Renal pelvis (tissue), 4 donors: ENCODE data around the gene CHPT1. TPM values are rescaled to one million over a fixed set of nuclear protein-coding genes. Genes with fewer than 3 reads are reported as not detected.
"Not testable (repeated sequence)": the region's sequence is repeated elsewhere in the genome, so short reads cannot be mapped to it uniquely, and the experiment has no call there.

Experiments
- DNase-seq: peaks from one replicate; pipeline ENCODE4 v3.0.0-alpha.2; 2013
- polyA plus RNA-seq, 3 donors: library from polyadenylated mRNA; unstranded; fragments of 120-200 nt; gene quantifications; one replicate each; pipeline ENCODE4 v1.2.1, GENCODE V29; 2013; ENCODE audit not compliant: insufficient read length in 3 of 3

Gene CHPT1
- polyA plus RNA-seq, 3 donors = 33.1 to 43.0 (median 42.8) TPM

DNA sequence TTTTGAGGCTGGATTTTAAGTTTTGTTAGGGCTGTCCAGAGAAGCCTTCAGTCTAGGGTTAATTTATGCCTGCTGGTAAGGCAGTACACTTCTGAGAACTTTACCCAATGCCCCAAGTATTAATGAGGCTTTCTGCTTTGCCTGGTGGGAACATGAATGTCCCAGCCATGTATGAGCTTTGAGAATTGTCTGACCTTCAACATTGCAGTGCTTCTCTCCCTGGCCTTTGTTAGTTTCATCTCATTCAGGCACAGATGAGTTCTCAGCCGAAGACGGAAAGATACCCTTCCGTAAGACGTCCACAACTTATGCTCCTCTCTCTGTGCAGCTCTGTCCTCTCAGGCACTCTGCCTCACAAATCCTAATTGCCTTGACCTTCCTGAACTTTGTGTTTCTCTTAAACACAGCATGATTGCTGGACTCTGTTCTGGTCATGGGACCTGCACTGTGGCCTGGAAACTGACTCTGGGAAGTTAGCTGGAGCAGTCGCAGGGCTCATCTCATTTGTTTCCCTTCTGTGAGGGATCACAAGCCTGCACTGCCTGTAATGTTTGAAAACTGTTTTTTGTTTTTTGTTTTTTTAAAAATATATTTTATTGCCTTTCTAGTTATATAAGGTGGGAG lies 15.7 kb downstream of the CHPT1 start:
- peak; percentile 39 for DNase-seq

- no peak for DNase-seq
Measured at GRCh38 chr12:101713930-101714329, 16.5 kb downstream of the CHPT1 start.

DNA sequence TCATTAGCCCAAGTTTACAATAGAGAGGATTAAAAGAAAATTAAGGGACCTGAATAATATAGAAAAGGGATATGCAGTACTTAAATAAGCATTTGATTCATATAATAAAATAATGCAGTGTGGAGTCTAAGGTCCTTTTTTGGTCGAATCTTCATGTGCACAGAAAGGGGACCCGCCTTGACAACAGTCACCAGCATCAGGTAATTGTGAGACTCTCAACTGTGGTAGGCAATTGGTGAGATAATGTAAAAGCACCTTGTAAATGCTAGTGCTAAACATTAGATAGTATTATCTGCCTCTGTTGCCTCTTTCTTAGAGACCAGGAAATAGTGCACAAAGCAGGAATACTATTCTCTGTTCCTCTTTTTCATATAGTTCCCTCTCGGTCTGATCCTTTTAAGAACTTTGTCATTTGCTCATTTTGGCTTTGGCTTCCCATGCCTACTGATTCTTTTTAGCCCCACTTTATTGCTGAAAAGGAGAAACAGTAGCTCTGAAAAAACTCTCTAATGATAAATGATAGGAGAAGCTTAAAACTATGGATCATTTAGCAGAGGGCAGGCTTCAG lies 17.5 kb downstream of the CHPT1 start:
- no peak for DNase-seq

- DNase-seq = no peak
Measured at GRCh38 chr12:101719566-101719965, 22.1 kb downstream of the CHPT1 start.

GRCh38 chr12:101720118-101720517 lies 22.7 kb downstream of the CHPT1 start:
- DNase-seq = no peak

DNA sequence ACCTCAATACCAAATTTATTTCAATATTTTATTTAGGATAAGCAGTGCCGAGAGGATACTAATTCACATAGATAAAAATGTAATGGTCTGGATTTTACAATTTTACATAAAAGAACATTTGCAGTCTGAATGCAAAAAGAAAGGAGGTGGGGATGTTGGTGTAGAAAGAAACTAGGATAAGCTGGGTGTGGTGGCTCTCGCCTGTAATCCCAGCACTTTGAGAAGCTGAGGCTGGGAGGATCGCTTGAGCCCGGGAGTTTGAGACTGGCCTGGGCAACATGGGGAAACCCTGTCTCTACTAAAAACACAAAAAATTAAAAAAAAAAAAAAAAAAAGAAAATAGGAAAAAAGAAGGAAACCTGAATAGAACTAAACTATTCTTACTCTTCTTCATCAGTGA lies 25.0 kb downstream of the CHPT1 start:
- no peak for DNase-seq

GRCh38 chr12:101727098-101727497 lies 29.7 kb downstream of the CHPT1 start:
- DNase-seq = no peak

GRCh38 chr12:101729842-101730241 lies 32.4 kb downstream of the CHPT1 start:
- no peak for DNase-seq

GRCh38 chr12:101732318-101732717 lies 34.9 kb downstream of the CHPT1 start:
- DNase-seq = no peak

DNA sequence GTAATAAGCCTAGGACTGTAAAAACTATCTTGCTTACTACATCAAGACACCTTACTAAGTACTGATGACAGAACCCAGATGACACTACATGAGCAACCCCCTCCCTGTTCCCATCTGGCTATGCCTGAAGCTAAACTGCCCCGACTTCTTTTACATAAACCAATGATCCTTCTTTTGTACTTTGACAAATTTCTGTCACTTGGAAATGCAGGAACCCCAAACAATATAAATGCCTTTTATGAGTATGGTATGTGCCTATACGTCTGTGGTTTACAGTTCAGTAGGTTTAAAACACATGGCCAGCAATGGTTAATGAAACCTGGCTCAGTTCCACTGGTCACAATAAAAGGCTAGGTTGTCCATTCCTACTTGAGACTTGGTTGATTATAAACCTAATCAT lies 35.7 kb downstream of the CHPT1 start:
- no peak for DNase-seq

DNA sequence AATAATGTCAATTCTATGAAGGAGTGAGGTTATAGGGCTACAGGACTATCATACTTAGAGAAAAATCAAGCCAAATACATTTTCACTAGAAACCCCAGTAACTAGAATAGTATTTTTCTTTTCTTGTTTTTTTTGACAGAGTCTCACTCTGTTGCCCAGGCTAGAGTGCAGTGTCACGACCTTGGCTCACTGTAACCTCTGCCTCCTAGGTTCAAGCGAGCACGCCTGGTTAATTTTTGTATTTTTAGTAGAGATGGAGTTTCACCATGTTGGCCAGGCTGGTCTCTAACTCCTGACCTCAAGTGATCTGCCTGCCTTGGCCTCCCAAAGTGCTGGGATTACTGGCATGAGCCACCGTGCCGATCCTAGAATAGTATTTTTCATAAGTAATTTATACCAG lies 37.0 kb downstream of the CHPT1 start:
- not testable (repeated sequence) for DNase-seq

DNA sequence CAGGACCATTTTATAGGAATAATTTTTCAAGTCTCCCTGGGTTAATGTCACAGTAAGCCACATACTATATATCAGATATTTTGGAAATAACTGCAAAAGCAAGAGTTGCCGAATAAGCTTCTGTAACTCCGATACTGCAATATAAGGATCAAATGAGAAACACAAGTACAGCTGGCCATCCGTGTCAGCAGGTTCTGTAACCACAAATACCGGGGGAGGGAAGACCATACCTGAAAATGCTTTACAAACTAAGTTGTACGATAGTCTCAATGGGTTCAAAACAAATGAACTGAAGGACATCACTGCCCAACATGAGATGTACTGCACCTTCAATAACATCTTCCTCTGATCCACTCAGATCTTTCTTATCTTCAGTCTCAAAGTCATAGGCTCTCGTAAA lies 40.0 kb downstream of the CHPT1 start:
- DNase-seq = no peak

DNA sequence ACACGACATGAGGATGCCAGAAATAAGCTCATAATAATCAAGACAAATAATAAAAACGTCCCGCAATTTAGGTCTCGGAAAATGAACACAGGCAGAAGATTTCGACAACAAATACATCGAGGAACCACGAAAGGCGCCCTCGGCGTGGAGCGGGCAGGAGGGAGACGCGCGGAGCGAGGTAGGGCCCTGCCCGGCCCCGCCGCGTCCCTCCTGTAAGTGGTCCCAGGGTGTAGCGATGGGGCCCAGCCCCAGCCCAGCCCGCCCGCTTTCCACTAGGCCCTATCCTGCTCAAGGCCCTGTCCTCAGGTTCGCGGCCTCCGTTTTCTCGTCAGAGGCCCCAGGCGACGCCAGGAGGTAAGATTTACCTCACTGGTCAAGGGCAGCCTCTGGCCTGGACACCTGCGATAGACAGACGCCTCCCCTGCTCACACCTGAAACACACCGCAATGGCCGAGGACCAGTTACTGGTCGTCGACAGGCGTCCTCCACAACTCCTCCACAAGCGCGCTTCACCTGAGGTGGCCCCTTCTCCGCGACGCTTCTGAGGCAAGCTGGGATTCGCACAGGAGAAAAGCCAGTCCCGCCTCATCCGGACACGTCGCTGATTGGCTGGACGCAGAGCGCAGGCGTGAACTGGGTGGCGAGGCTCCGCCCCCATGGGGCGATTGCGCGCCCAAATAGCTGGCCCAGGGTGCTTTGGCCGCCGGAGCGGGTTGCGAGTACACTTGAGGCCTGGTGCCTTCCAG lies 41.7 kb downstream of the CHPT1 start, which contains the start of gene SYCP3:
SYCP3 (minus strand) TSS at position 543 of the 746 bp plus-strand sequence. CDS start 1,527 bp downstream, outside the sequence.
- no peak for DNase-seq

- DNase-seq = no peak
Measured at GRCh38 chr12:101740566-101740965, 43.1 kb downstream of the CHPT1 start.

GRCh38 chr12:101740980-101741379 lies 43.5 kb downstream of the CHPT1 start:
- no peak for DNase-seq

DNA sequence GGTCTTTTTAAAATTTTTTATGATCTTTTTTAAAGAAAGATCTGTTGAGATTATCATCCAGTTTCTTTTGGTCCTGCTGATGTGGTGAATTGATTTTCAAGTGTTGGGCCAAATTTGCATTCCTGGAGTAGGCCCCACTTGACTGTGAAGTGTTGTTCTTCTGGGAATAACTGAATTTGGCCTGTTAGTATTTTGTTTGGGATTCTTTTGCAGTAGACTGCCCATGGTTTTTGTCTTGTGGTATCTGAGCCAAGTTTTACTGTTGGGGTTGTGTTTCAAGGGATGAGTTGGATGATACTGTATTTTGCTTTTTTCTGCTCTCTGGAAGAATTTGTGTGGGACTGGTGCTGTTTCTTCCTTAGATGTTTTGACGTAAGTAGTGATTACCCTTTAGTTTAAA lies 45.8 kb downstream of the CHPT1 start:
- DNase-seq = no peak

DNA sequence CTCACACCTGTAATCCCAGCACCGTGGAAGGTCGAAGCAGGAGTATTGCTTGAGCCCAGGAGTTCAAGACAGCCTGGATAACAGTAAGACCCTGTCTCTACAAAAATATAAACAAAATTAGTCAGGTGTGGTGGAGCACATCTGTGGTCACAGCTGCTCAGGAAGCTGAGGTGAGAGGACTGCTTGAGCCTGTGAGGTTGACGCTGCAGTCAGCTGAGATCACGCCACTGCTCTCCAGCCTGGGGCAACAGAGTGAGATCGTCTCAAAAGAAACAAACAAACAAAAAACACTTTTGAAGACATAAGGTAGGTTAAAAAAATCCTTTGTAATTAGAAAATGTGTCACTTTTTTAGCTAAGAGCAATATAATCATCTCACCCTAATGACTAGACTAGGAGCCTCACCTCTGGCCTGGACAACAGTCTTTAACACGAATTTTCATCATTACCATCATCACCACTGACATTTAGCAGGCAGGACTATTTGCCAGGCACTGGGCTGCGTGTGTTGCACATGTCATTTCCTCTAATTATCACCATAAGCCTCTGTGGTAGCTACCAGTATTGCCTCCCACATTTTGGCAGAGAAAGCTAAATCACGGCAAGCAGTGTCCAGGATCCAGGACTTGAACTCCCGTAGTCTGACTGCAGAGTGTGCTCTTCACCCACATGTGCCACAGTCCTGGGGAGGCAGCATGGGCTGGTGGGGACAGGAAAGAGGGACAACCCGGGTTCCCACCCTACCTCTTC lies 46.5 kb downstream of the CHPT1 start:
- DNase-seq = no peak

DNA sequence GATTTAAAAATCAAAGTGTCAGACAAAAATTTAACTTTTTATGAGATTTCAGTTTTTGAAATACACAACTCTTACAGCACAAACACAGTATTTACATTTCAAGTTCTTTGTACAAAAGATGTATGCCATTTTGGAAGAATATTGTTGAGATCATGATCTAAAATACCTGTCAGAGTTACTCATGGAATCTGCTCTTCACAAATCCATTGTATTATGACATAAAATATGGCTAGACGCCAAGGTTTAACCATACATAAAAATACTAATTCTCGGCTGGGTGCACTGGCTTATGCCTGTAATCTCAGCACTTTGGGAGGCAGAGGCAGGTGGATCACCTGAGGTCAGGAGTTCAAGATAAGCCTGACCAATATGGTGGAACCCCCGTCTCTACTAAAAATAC lies 48.0 kb downstream of the CHPT1 start:
- DNase-seq = no peak

DNA sequence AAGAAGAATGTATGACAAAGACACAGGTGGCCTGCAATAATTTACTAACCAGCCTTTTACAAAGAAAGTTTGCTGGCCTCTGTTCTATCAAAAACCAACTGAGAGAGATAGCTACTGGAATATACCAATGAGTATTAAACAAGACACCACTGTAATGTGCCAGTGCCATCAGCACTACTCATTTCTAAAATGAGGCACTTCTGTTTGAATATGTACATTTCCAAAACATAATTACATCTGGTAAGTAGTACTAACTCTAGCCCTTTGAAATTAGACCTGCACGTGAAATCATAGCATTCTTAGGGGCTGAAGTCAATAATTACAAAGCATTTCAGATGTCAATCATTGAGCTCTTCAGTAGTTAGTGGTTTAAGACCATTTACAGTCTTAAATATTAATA lies 48.8 kb downstream of the CHPT1 start:
- DNase-seq = no peak

GRCh38 chr12:101746661-101747060 lies 49.2 kb downstream of the CHPT1 start:
- peak; percentile 14 for DNase-seq

DNA sequence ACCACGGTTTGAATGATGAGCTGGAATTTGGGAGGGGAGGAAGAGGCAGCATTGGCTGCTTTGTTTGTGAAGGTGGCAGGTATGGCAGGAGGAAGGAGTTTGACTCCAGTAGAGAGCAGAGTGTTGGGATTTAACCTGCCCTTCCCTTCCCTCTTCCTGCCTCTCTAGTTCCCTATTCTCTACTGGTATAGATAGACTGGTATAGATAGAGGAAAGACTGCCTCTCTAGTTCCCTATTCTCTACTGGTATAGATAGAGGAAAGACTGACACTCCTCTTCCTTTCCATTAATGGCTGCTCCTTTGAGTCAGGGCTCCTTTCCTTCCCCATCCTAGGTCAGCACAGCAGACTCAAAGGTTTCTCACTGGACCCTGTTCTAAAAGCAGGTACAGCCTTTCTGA lies 50.3 kb downstream of the CHPT1 start:
- no peak for DNase-seq

DNA sequence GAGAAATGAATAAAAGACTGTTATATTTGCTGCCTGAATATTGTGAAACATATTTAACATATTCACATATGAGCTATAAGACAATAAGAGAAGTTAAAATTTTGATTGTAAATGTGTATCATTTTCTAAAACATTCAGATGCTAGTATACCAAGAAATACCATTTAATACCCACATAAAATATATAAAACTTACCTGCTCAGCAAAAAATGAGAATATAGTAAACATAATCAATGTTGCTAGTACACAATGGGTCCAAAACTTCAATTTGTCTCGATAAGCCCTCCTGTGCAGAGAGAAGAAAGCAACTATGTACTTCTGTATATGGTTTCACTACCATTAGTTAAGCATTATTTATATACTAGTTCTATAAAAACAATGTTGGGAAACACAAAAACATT lies 51.5 kb downstream of the CHPT1 start:
- DNase-seq = no peak

GRCh38 chr12:101749657-101750056 lies 52.2 kb downstream of the CHPT1 start:
- DNase-seq = no peak
